C4-2B (cell line): ENCODE results near the gene CCDC102B.

Experiments
- CTCF ChIP-seq: fragments of 450-650 bp; conservative IDR thresholded peaks from 2 replicates; pipeline ENCODE4 v1.5.1; 2017; ENCODE audit warnings: mild to moderate bottlenecking
- ZFX ChIP-seq: fragments of 450-650 bp; IDR thresholded peaks from 2 replicates; pipeline ENCODE4 v1.6.1; 2017

DNA sequence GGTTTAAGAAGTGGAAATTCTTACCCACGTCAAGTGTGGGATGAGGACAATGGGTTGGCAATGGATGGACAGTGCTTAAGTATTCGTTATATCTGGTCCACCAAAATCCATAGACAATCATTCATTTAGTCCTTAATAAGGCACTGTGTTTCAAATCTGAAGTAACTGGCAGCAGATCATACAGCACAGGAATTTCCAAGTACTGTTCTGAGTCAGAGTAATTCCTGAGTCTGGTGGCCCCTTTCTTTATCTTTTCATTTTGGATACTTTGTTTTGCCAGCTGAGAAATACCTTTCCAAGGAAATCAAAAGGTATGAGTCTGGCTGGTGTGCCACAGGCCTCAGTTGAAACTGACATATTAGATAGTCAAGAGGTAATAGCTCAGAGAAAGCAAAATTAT, 31.4 kb upstream of the CCDC102B start:
- no peak for TF ChIP-seq CTCF
- no peak for TF ChIP-seq ZFX
